CD4-positive, alpha-beta T cell treated with Interleukin-6 at 100 ng/mL for 8 hours (primary cell): ENCODE data around the gene TMEM62.
"Not testable (repeated sequence)": the region's sequence is repeated elsewhere in the genome, so short reads cannot be mapped to it uniquely, and the experiment has no call there.

Experiments used
- DNase-seq: peaks from one replicate; pipeline ENCODE4 v3.0.0-alpha.2; 2020; ENCODE audit warnings: mixed read lengths, low spot score

The TMEM62 gene

GRCh38 chr15:43210172-43210745 is 76.9 kb downstream of the TMEM62 start:
- DNase-seq, result no peak

- no peak for DNase-seq
Measured at GRCh38 chr15:43210807-43211206, 77.4 kb downstream of the TMEM62 start.

GRCh38 chr15:43211224-43211735 is 77.9 kb downstream of the TMEM62 start:
- DNase-seq, result no peak

GRCh38 chr15:43212299-43212698 is 78.9 kb downstream of the TMEM62 start:
- DNase-seq, result no peak

- DNase-seq, result no peak
Measured at GRCh38 chr15:43212951-43213350, 79.6 kb downstream of the TMEM62 start.

GRCh38 chr15:43213466-43213865 is 80.1 kb downstream of the TMEM62 start:
- DNase-seq, result no peak

- no peak for DNase-seq
Measured at GRCh38 chr15:43214169-43214568, 80.8 kb downstream of the TMEM62 start.

GRCh38 chr15:43214592-43215295 is 81.4 kb downstream of the TMEM62 start:
- DNase-seq, result no peak

- no peak for DNase-seq
Measured at GRCh38 chr15:43215961-43216360, 82.6 kb downstream of the TMEM62 start.

GRCh38 chr15:43218908-43219706 is 85.7 kb downstream of the TMEM62 start:
- no peak for DNase-seq

- no peak for DNase-seq
Measured at GRCh38 chr15:43219929-43220928, 86.8 kb downstream of the TMEM62 start.

- no peak for DNase-seq
Measured at GRCh38 chr15:43220991-43221403, 87.6 kb downstream of the TMEM62 start, which contains the start of gene EPB42. EPB42 (minus strand) TSS chr15:43221018; CDS start chr15:43220825, 193 bp downstream.

- DNase-seq, result no peak
Measured at GRCh38 chr15:43221422-43221821, 88.0 kb downstream of the TMEM62 start.

GRCh38 chr15:43225201-43225949 is 92.0 kb downstream of the TMEM62 start:
- DNase-seq, result peak; percentile 47

- DNase-seq, result not testable (repeated sequence)
Measured at GRCh38 chr15:43225950-43226255, 92.5 kb downstream of the TMEM62 start.

- no peak for DNase-seq
Measured at GRCh38 chr15:43226436-43227305, 93.3 kb downstream of the TMEM62 start.

- DNase-seq, result no peak
Measured at GRCh38 chr15:43229977-43230376, 96.6 kb downstream of the TMEM62 start.

- no peak for DNase-seq
Measured at GRCh38 chr15:43230640-43231115, 97.3 kb downstream of the TMEM62 start.

- no peak for DNase-seq
Measured at GRCh38 chr15:43232289-43232874, 99.0 kb downstream of the TMEM62 start.
